Esophagus squamous epithelium (tissue), 5 donors: ENCODE data around the gene RHBDD1. TPM values are rescaled to one million over a fixed set of nuclear protein-coding genes. Genes with fewer than 3 reads are reported as not detected.
A peak's percentile ranks its signal among the peaks of the same experiment; 100 is the strongest.

Source experiments
- DNase-seq: peaks from one replicate; lab custom pipeline; 2025; lab: John Stamatoyannopoulos, UW
- H3K27ac ChIP-seq, 4 donors: fragments of 200-600 bp; sonication (generic); one replicate each; pipeline ENCODE4 v1.5.1; 2016 to 2019; ENCODE audit warnings: mild to moderate bottlenecking in 1 of 4
- H3K27me3 ChIP-seq, 4 donors: fragments of 200-600 bp; sonication (generic); 1 replicate in 3 of 4; 2 replicates in 1 of 4; pipeline versions ENCODE4 v1.5.1 to v1.6.0; 2017 to 2021; ENCODE audit warnings: antibody characterized with exemption in 1 of 4
- H3K36me3 ChIP-seq, 3 donors: fragments of 200-600 bp; sonication (generic); one replicate each; pipeline ENCODE4 v1.5.1; 2016 to 2019
- H3K4me1 ChIP-seq, 3 donors: fragments of 200-600 bp; sonication (generic); one replicate each; pipeline ENCODE4 v1.5.1; 2017 to 2019
- H3K4me3 ChIP-seq, 4 donors: fragments of 200-600 bp; sonication (generic); 1 replicate in 3 of 4; 2 replicates in 1 of 4; pipeline ENCODE4 v1.5.1; 2016 to 2019; ENCODE audit warnings: mild to moderate bottlenecking in 2 of 4, moderate library complexity in 1 of 4
- H3K9me3 ChIP-seq, 3 donors: fragments of 200-600 bp; sonication (generic); one replicate each; pipeline ENCODE4 v1.5.1; 2016 to 2019
- POLR2A ChIP-seq, 4 donors: fragments of 450-650 bp; IDR thresholded peaks; one replicate each; pipeline ENCODE4 v1.6.1; 2017; ENCODE audit warnings: antibody characterized with exemption in 4 of 4, mild to moderate bottlenecking in 4 of 4, moderate library complexity in 3 of 4
- WGBS, 2 donors: methylation state at CpG; one replicate each; pipeline ENCODE4 v1.1.5; 2018; 5-methylcytosine and 5-hydroxymethylcytosine counted together
- intact Hi-C: fragments of 100-400 bp; cut with DNase I; formaldehyde crosslinking; loops from one replicate; pipeline ENCODE4 v1.15.0; 2022
- total RNA-seq, 4 donors: library from RNA; depleted of rRNA; stranded (reverse); fragments of >200 nt; gene quantifications; one replicate each; pipeline ENCODE4 v1.1.0, GENCODE V29; 2016
- TF ChIP-seq, protein P1 (sequence below), 6 experiments: fragments of 450-650 bp in 4 of 6; fragments of 200-600 bp in 2 of 6; sonication (generic) in 2 of 6; IDR thresholded peaks; one replicate each; pipeline ENCODE4 v1.5.1; 2016 to 2019; ENCODE audit warnings: antibody characterized with exemption in 6 of 6, mild to moderate bottlenecking in 4 of 6, moderate library complexity in 4 of 6
- donor health status: DM: yes; HTN: yes; CAD: no.

RHBDD1 gene
- total RNA-seq, 4 donors from 2014 or later: 6.8 to 14.4 (median 10.3) TPM

DNA sequence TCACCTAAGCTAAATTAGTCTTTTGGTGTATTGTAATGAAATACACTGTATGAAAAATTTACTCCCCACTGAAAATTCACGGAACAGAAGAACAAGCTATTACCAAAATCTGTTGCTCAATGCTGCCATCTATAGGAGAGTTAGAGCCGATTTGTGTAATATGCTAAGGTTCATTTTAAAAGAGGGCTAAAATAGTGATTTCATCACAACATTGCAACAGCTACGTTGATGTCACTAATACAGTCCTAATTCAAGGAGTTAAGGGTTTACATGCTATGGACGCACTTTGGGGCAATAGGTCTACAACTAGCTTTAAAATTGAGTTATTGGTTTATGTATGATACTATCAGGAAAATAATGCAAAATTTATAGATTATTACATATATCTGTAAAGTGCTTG is 33.3 kb upstream of the RHBDD1 start:
- Histone ChIP-seq H3K4me3 (no peak overlapping the region), H3K27ac (peak overlapping the region in 1 of 4 donors; percentile 96), H3K27me3 (peaks cover 0 to 59% (median 0%) of the 10 kb centered on the region in 4 donors), H3K9me3 (no peaks in the 10 kb centered on the region), H3K4me1 (peaks cover 15 to 46% (median 23%) of the 10 kb centered on the region in 3 donors), H3K36me3 (no peaks in the 10 kb centered on the region)
- intact Hi-C loops: loop anchor here (10.0 kb wide), 1 partner anchor 182 kb away; no protein-coding TSS in a partner anchor
- TF ChIP-seq, protein P1, sequence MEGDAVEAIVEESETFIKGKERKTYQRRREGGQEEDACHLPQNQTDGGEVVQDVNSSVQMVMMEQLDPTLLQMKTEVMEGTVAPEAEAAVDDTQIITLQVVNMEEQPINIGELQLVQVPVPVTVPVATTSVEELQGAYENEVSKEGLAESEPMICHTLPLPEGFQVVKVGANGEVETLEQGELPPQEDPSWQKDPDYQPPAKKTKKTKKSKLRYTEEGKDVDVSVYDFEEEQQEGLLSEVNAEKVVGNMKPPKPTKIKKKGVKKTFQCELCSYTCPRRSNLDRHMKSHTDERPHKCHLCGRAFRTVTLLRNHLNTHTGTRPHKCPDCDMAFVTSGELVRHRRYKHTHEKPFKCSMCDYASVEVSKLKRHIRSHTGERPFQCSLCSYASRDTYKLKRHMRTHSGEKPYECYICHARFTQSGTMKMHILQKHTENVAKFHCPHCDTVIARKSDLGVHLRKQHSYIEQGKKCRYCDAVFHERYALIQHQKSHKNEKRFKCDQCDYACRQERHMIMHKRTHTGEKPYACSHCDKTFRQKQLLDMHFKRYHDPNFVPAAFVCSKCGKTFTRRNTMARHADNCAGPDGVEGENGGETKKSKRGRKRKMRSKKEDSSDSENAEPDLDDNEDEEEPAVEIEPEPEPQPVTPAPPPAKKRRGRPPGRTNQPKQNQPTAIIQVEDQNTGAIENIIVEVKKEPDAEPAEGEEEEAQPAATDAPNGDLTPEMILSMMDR (IDR thresholded peaks at IDR 0.05): peak; percentile 58 to 74 (median 70)
- no peak for TF ChIP-seq POLR2A (IDR thresholded peaks at IDR 0.05)
- no peak for DNase-seq
- 0 to 4% methylated on average over 4 of the region's 4 CpGs for WGBS, 2 donors

DNA sequence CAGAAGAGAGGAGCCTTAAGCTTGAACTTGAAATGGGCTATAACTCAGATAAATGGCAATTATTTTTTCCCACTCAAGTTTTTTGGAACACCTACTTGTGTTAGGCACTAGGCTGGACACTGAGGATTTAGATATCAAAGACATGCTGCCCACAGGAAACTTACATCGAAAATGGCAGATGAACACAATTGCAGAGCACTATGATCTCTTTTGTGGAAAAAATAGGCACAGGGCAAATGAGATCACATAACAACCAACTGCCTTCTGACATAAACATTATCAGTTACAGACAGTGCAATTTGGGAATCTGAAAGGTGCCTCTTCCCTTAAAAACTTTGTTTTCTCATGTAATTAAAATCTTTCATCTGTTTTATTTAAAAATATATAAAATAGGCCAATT is 32.4 kb upstream of the RHBDD1 start:
- intact Hi-C loops: loop anchor here (10.0 kb wide), 1 partner anchor 181 kb away; no protein-coding TSS in a partner anchor
- no peaks in the 10 kb centered on the region for H3K9me3 ChIP-seq
- 57 to 73% methylated on average over 1 of the region's 1 CpG for WGBS, 2 donors
- TF ChIP-seq, protein P1 (IDR thresholded peaks at IDR 0.05): no peak
- TF ChIP-seq POLR2A (IDR thresholded peaks at IDR 0.05): no peak
- H3K36me3 ChIP-seq: no peaks in the 10 kb centered on the region
- DNase-seq: no peak
- no peak overlapping the region for H3K27ac ChIP-seq
- H3K27me3 ChIP-seq: peaks cover 0 to 55% (median 0%) of the 10 kb centered on the region in 4 donors
- no peak overlapping the region for H3K4me3 ChIP-seq
- peaks cover 15 to 38% (median 17%) of the 10 kb centered on the region in 3 donors for H3K4me1 ChIP-seq

DNA sequence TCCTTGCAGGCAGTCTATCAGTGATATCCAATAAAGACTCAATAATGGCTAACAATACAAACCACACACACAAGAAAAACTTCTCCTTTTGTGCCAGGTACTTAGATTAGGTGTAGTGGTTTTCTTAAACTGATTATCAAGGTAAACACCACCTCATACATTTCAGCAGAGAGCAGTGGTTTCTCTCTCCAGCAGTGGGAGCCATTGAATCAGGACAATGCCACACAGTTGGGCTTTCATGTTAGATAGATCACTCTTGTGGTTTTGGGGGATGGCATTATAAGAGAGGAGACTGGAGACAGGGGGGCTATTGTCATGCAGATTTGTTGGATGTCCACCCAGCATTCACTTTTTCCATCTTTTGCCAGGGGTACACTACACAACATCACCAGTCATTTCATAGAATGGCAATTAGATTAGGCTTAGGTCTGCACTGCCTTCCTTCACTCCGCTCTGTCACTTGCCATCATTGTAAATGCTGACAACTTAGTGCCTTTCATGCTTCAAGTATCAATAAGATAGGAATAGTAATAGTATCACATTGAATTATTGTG is 22.6 kb upstream of the RHBDD1 start:
- no peaks in the 10 kb centered on the region for H3K9me3 ChIP-seq
- TF ChIP-seq, protein P1 (IDR thresholded peaks at IDR 0.05): no peak
- H3K4me3 ChIP-seq: no peak overlapping the region
- intact Hi-C loops: no loop called here
- 100% methylated on average over 1 of the region's 1 CpG for WGBS, 2 donors
- no peak overlapping the region for H3K27ac ChIP-seq
- no peak for DNase-seq
- H3K4me1 ChIP-seq: no peaks in the 10 kb centered on the region
- no peaks in the 10 kb centered on the region for H3K36me3 ChIP-seq
- H3K27me3 ChIP-seq: no peaks in the 10 kb centered on the region

DNA sequence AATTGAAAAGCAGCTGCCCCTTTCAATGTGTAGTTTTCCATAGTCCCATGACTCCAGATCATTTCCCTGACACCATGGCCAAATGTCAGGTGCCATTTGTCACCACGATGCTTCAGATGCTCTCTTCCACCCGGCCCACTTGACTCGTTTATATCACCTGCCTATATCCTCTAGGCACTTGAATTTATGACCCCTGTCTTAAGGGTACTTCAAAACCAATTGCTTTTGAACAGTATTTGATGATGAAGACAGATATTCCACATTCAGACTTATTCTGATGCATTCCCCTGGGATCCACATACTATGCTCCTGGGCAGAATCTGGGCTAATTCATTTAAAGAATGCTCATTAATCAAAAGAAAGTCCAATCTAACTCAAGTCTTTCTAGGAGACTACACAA is 16.9 kb upstream of the RHBDD1 start:
- H3K9me3 ChIP-seq: no peaks in the 10 kb centered on the region
- intact Hi-C loops: no loop called here
- 77 to 78% methylated on average over 3 of the region's 3 CpGs for WGBS, 2 donors

DNA sequence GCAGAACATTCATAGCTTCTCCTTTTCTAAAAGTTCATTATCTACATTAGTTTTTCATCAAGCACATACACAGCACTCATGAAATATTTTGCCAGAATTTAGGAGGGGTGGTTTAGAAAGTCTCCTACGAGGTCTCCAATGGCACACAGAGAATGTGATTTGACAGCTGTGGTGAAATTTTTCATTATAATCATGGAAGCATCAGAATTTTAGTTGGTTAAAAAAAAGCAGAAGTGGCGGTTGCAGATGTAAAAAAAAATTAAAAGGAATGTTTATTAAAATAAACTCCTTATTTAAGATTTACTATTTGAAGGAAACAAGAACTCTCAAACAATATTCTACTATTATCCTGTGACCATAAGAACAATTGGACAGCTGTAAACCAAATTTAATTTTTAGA is 10.8 kb upstream of the RHBDD1 start:
- no peaks in the 10 kb centered on the region for H3K4me1 ChIP-seq
- no peaks in the 10 kb centered on the region for H3K36me3 ChIP-seq
- intact Hi-C loops: no loop called here
- no peaks in the 10 kb centered on the region for H3K9me3 ChIP-seq
- H3K27me3 ChIP-seq: no peaks in the 10 kb centered on the region
- DNase-seq: no peak
- TF ChIP-seq, protein P1 (IDR thresholded peaks at IDR 0.05): no peak
- TF ChIP-seq POLR2A (IDR thresholded peaks at IDR 0.05): no peak
- H3K27ac ChIP-seq: no peak overlapping the region
- H3K4me3 ChIP-seq: no peak overlapping the region
- 55 to 71% methylated on average over 2 of the region's 2 CpGs for WGBS, 2 donors

More for the DNA sequence above, 16.9 kb upstream of the RHBDD1 start:
- no peak for DNase-seq
- H3K4me3 ChIP-seq: no peak overlapping the region
- no peaks in the 10 kb centered on the region for H3K36me3 ChIP-seq
- no peak overlapping the region for H3K27ac ChIP-seq
- no peaks in the 10 kb centered on the region for H3K4me1 ChIP-seq
- H3K27me3 ChIP-seq: no peaks in the 10 kb centered on the region
- TF ChIP-seq, protein P1 (IDR thresholded peaks at IDR 0.05): no peak
- no peak for TF ChIP-seq POLR2A (IDR thresholded peaks at IDR 0.05)
